Astrocyte (in vitro differentiated cells and primary cell): Measurements from ENCODE around the gene NCF2. TPM values are rescaled to one million over a fixed set of nuclear protein-coding genes. Genes with fewer than 3 reads are reported as not detected.

Source experiments
- DNase-seq: peaks from one replicate; pipeline ENCODE4 v3.0.0-alpha.2; 2010; ENCODE audit warnings: low read depth
- FAIRE-seq: peaks from 2 replicates; lab custom pipeline; 2011; peaks lifted over from hg19 to GRCh38; lab: Jason Lieb, UNC
- H2AFZ ChIP-seq: 2 replicates; pipeline ENCODE4 v1.6.0; 2012; ENCODE audit warnings: low read depth, low read length, inconsistent platforms
- H3K27ac ChIP-seq: 2 replicates; pipeline ENCODE4 v1.5.1; 2011; ENCODE audit warnings: low read depth, low read length, inconsistent platforms
- H3K27me3 ChIP-seq: 2 replicates; pipeline ENCODE4 v1.6.0; 2011; ENCODE audit warnings: low read length, inconsistent platforms; ENCODE audit not compliant: insufficient read depth
- H3K36me3 ChIP-seq: 2 replicates; pipeline ENCODE4 v1.5.1; 2011; ENCODE audit warnings: low read length, inconsistent platforms; ENCODE audit not compliant: insufficient read depth
- H3K4me1 ChIP-seq: 2 replicates; pipeline ENCODE4 v1.5.1; 2011; ENCODE audit warnings: low read length, inconsistent platforms; ENCODE audit not compliant: insufficient read depth
- H3K4me2 ChIP-seq: 2 replicates; pipeline ENCODE4 v1.6.0; 2012; ENCODE audit warnings: low read length, inconsistent platforms
- H3K4me3 ChIP-seq: 2 replicates; pipeline ENCODE4 v1.5.1; 2011; ENCODE audit warnings: low read depth, mild to moderate bottlenecking, low read length, inconsistent platforms; ENCODE audit not compliant: insufficient read depth
- H3K79me2 ChIP-seq: 2 replicates; pipeline ENCODE4 v1.6.0; 2012; ENCODE audit warnings: mild to moderate bottlenecking, low read length, inconsistent platforms; ENCODE audit not compliant: insufficient read depth
- H3K9ac ChIP-seq: 2 replicates; pipeline ENCODE4 v1.6.0; 2012; ENCODE audit warnings: mild to moderate bottlenecking, low read length, inconsistent platforms
- H3K9me3 ChIP-seq: 2 replicates; pipeline ENCODE4 v1.5.1; 2012; ENCODE audit warnings: low read depth, mild to moderate bottlenecking, low read length, inconsistent platforms; ENCODE audit not compliant: insufficient read depth
- H4K20me1 ChIP-seq: 2 replicates; pipeline ENCODE4 v1.6.0; 2012; ENCODE audit warnings: low read length, inconsistent platforms; ENCODE audit not compliant: insufficient read depth
- H3K27ac Mint-ChIP-seq: one replicate; pipeline ENCODE4 v1.8.0; 2021; ENCODE audit warnings: mild to moderate bottlenecking, mixed read lengths; ENCODE audit not compliant: unreplicated experiment
- H3K27me3 Mint-ChIP-seq: one replicate; pipeline ENCODE4 v1.8.0; 2021; ENCODE audit warnings: low read depth, mixed read lengths; ENCODE audit not compliant: unreplicated experiment
- H3K36me3 Mint-ChIP-seq: one replicate; pipeline ENCODE4 v1.8.0; 2021; ENCODE audit warnings: low read depth, mixed read lengths; ENCODE audit not compliant: unreplicated experiment
- H3K4me1 Mint-ChIP-seq: one replicate; pipeline ENCODE4 v1.8.0; 2021; ENCODE audit warnings: low read depth, mixed read lengths; ENCODE audit not compliant: unreplicated experiment
- H3K4me3 Mint-ChIP-seq: one replicate; pipeline ENCODE4 v1.8.0; 2021; ENCODE audit warnings: mild to moderate bottlenecking, moderate library complexity, mixed read lengths; ENCODE audit not compliant: unreplicated experiment
- H3K9me3 Mint-ChIP-seq: one replicate; pipeline ENCODE4 v1.8.0; 2021; ENCODE audit warnings: mild to moderate bottlenecking, mixed read lengths; ENCODE audit not compliant: unreplicated experiment
- CTCF ChIP-seq: IDR thresholded peaks from 2 replicates; pipeline ENCODE4 v1.5.1; 2011; ENCODE audit warnings: low read depth, mild to moderate bottlenecking, inconsistent platforms, low read length, moderate library complexity; ENCODE audit not compliant: insufficient read depth
- EZH2 ChIP-seq: IDR thresholded peaks from 2 replicates; pipeline ENCODE4 v1.6.1; 2012; ENCODE audit warnings: mild to moderate bottlenecking, low read length, inconsistent platforms; ENCODE audit not compliant: insufficient read depth
- total RNA-seq: library from RNA; stranded (reverse); gene quantifications from 2 replicates; pipeline ENCODE4 v1.2.1, GENCODE V29; 2021

NCF2 gene
- total RNA-seq, 1 donor from 2014 or later, result 4.3 TPM

- Histone ChIP-seq H4K20me1 (no peaks in the 10 kb centered on the region), H3K27me3 (no peaks in the 10 kb centered on the region), H3K4me1 (peaks cover 21% of the 10 kb centered on the region), H2AFZ (no peak overlapping the region), H3K4me3 (no peak overlapping the region), H3K9me3 (no peaks in the 10 kb centered on the region), H3K27ac (no peak overlapping the region), H3K36me3 (no peaks in the 10 kb centered on the region), H3K4me2 (peak overlapping the region; percentile 35), H3K9ac (peak overlapping the region; percentile 10), H3K79me2 (no peaks in the 10 kb centered on the region)
- Mint-ChIP-seq H3K4me1 (peaks cover 30% of the 10 kb centered on the region), H3K36me3 (peaks cover 5% of the 10 kb centered on the region), H3K4me3 (no peak overlapping the region), H3K27me3 (no peaks in the 10 kb centered on the region), H3K9me3 (no peaks in the 10 kb centered on the region), H3K27ac (peak overlapping the region; percentile 93)
- peak; percentile 43 for DNase-seq
- FAIRE-seq, result no peak
- TF ChIP-seq CTCF (no peak), EZH2 (no peak)
These were observed 22.7 kb downstream of the NCF2 start for GRCh38 chr1:183567584-183567983.

GRCh38 chr1:183566026-183566425, 24.2 kb downstream of the NCF2 start:
- Histone ChIP-seq H3K27ac (no peak overlapping the region), H3K4me3 (no peak overlapping the region), H3K4me1 (peaks cover 21% of the 10 kb centered on the region), H3K79me2 (no peaks in the 10 kb centered on the region), H3K9ac (no peak overlapping the region), H3K4me2 (no peak overlapping the region), H4K20me1 (no peaks in the 10 kb centered on the region), H3K9me3 (no peaks in the 10 kb centered on the region), H2AFZ (no peak overlapping the region), H3K36me3 (no peaks in the 10 kb centered on the region), H3K27me3 (no peaks in the 10 kb centered on the region)
- Mint-ChIP-seq H3K4me1 (peaks cover 30% of the 10 kb centered on the region), H3K36me3 (peaks cover 5% of the 10 kb centered on the region), H3K27me3 (no peaks in the 10 kb centered on the region), H3K27ac (no peak overlapping the region), H3K4me3 (no peak overlapping the region), H3K9me3 (no peaks in the 10 kb centered on the region)
- TF ChIP-seq CTCF (no peak), EZH2 (no peak)
- DNase-seq (no peak), FAIRE-seq (no peak)

- DNase-seq (no peak), FAIRE-seq (no peak)
- peaks cover 21% of the 10 kb centered on the region for H3K4me1 ChIP-seq
- Mint-ChIP-seq H3K36me3 (peaks cover 5% of the 10 kb centered on the region), H3K27me3 (no peaks in the 10 kb centered on the region), H3K4me1 (peaks cover 30% of the 10 kb centered on the region), H3K4me3 (no peak overlapping the region), H3K27ac (no peak overlapping the region), H3K9me3 (no peaks in the 10 kb centered on the region)
- H4K20me1 ChIP-seq, result no peaks in the 10 kb centered on the region
- H3K27me3 ChIP-seq, result no peaks in the 10 kb centered on the region
- no peaks in the 10 kb centered on the region for H3K36me3 ChIP-seq
- H3K4me2 ChIP-seq, result no peak overlapping the region
- H3K9ac ChIP-seq, result no peak overlapping the region
- H3K9me3 ChIP-seq, result no peaks in the 10 kb centered on the region
- no peaks in the 10 kb centered on the region for H3K79me2 ChIP-seq
- no peak overlapping the region for H2AFZ ChIP-seq
- TF ChIP-seq EZH2, result no peak
- H3K27ac ChIP-seq, result no peak overlapping the region
- no peak overlapping the region for H3K4me3 ChIP-seq
These were observed 25.0 kb downstream of the NCF2 start for GRCh38 chr1:183565261-183565660.
